ENCODE data around the gene KIF16B.

The KIF16B gene

DNA sequence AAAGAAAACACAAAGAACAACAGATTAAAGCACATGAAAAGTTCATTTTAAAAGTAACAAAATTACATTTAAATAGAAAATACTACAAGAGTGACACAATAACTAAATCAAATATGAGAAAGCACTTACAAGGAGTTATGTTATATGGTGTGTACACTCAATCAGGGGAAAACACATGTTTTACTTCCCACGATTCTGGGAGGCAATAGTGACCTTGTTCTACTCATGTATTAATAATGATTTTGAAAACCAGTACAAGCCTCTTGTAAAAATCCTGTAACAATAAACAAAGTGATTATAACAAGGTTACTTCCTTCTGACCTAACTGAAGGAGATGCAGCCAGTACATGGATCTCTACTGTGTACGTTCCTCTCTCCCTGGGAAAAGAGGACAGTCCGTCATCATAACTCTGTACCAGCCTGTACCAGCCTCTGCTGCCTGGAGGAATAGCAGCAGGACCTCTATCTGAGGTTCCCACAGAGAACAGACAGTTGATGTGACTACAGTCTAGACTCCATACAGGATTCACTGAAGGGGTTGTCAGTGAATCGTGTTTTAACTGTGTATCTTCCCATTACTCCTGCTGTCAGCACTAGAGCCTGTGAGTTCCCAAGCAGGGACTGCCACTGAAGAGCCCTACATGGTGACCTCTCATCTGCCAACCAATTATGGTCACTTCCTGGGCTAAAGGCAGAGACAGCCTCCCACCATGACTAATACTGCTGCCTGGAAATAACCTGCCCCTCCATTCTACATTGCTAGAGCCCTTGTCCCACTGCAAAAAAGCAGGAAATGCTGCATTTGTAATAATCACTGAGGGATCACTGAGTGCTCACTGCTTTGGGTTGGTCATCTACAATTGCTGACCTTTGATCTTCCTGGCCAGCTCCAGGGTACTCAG, 149.7 kb downstream of the KIF16B start:
- DNase-seq (ENCODE audit: extremely low read depth, low read depth) = no peak

DNA sequence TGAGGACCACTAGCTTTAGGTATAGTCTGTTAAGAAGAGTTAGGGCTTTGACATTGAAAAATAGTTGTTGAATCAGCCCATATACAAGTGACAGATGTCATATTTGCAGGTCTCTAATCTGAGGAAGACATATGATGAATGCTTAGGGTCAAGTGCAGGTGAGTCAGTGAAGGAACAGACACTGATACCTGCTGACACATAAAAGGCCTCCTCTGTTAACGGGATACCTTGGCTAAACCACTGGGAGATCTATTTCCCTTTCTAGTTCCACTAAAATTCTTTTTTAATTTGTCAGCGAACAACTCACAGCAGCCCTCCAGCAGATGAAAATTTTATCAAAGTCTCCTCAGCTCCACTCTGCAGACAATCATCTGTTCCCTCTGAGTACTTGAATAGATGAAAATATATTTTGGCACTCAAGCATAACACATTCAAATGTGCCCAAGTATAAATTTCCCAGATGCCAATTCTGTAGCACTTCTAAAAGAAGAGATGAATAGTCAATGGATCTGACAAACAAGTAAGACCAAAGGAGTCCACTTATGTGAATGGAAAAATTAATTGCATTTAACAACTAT, 154.0 kb downstream of the KIF16B start:
- no peak for DNase-seq (ENCODE audit: extremely low read depth, low read depth)
- TF ChIP-seq, protein P1, sequence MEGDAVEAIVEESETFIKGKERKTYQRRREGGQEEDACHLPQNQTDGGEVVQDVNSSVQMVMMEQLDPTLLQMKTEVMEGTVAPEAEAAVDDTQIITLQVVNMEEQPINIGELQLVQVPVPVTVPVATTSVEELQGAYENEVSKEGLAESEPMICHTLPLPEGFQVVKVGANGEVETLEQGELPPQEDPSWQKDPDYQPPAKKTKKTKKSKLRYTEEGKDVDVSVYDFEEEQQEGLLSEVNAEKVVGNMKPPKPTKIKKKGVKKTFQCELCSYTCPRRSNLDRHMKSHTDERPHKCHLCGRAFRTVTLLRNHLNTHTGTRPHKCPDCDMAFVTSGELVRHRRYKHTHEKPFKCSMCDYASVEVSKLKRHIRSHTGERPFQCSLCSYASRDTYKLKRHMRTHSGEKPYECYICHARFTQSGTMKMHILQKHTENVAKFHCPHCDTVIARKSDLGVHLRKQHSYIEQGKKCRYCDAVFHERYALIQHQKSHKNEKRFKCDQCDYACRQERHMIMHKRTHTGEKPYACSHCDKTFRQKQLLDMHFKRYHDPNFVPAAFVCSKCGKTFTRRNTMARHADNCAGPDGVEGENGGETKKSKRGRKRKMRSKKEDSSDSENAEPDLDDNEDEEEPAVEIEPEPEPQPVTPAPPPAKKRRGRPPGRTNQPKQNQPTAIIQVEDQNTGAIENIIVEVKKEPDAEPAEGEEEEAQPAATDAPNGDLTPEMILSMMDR (IDR thresholded peaks at IDR 0.05; ENCODE audit: low read depth, low read length) = no peak

More for the DNA sequence above, 149.7 kb downstream of the KIF16B start:
- TF ChIP-seq, protein P1 (IDR thresholded peaks at IDR 0.05; ENCODE audit: low read depth, low read length) = no peak

GRCh38 chr20:16418616-16419015, 154.6 kb downstream of the KIF16B start:
- DNase-seq (ENCODE audit: extremely low read depth, low read depth) = no peak
- TF ChIP-seq, protein P1 (IDR thresholded peaks at IDR 0.05; ENCODE audit: low read depth, low read length) = no peak

GRCh38 chr20:16417001-16417400, 156.2 kb downstream of the KIF16B start:
- TF ChIP-seq, protein P1 (IDR thresholded peaks at IDR 0.05; ENCODE audit: low read depth, low read length) = no peak
- no peak for DNase-seq (ENCODE audit: extremely low read depth, low read depth)

- no peak for DNase-seq (ENCODE audit: extremely low read depth, low read depth)
- TF ChIP-seq, protein P1 (IDR thresholded peaks at IDR 0.05; ENCODE audit: low read depth, low read length) = no peak
These were observed 157.9 kb downstream of the KIF16B start for GRCh38 chr20:16415071-16416053.

GRCh38 chr20:16412906-16413305, 160.3 kb downstream of the KIF16B start:
- TF ChIP-seq, protein P1 (IDR thresholded peaks at IDR 0.05; ENCODE audit: low read depth, low read length) = no peak
- no peak for DNase-seq (ENCODE audit: extremely low read depth, low read depth)

Measured in AG09319 (cell line).